ENCODE measurements around the gene ZSCAN1.

DNA sequence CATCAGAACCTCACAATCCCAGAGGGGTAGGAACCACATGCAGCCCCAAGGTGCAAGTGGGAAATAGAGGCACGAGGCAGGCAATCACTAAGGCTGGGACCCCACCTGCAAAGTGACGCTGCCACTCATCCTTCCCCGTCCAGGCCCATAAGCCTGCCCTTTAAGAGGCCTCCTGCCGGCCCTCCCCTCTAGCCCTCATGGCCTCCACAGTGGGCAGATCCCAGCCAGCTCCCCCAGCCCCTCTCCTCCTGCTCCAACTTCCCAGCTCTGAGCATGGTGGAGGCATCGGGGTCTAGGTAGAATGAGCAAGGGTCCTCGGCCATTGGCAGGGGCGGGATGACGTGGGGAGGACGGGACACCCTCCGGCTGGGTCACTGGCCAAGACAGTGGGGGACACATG is 61.5 kb downstream of the ZSCAN1 start:
- TF ChIP-seq SP1 (IDR thresholded peaks at IDR 0.05) (no peak), ZNF384 (IDR thresholded peaks at IDR 0.05) (no peak), SUZ12 (IDR thresholded peaks at IDR 0.05) (no peak), ELF4 (IDR thresholded peaks at IDR 0.05) (no peak), BHLHE40 (IDR thresholded peaks at IDR 0.05; ENCODE audit: borderline replicate concordance) (no peak), FOXM1 (IDR thresholded peaks at IDR 0.05; ENCODE audit: borderline replicate concordance) (no peak), FOXA1 (IDR thresholded peaks at IDR 0.05) (no peak), FOXK2 (IDR thresholded peaks at IDR 0.05) (no peak)
